A549 treated with AZD9567 at 1 μM for 4 hours (cell line): Measurements from ENCODE around the gene ZNF195. TPM values are rescaled to one million over a fixed set of nuclear protein-coding genes. Genes with fewer than 3 reads are reported as not detected.

Source experiments
- total RNA-seq: library from RNA; stranded (reverse); fragments of 200-300 nt; extraction: Qiagen RNA extraction; gene quantifications from 5 replicates; pipeline ENCODE4 v1.2.3, GENCODE V29; 2022; ENCODE audit not compliant: insufficient read depth

Gene ZNF195
- total RNA-seq, result 15.8 to 20.8 TPM (median 19.6 TPM) in 5 replicates

DNA sequence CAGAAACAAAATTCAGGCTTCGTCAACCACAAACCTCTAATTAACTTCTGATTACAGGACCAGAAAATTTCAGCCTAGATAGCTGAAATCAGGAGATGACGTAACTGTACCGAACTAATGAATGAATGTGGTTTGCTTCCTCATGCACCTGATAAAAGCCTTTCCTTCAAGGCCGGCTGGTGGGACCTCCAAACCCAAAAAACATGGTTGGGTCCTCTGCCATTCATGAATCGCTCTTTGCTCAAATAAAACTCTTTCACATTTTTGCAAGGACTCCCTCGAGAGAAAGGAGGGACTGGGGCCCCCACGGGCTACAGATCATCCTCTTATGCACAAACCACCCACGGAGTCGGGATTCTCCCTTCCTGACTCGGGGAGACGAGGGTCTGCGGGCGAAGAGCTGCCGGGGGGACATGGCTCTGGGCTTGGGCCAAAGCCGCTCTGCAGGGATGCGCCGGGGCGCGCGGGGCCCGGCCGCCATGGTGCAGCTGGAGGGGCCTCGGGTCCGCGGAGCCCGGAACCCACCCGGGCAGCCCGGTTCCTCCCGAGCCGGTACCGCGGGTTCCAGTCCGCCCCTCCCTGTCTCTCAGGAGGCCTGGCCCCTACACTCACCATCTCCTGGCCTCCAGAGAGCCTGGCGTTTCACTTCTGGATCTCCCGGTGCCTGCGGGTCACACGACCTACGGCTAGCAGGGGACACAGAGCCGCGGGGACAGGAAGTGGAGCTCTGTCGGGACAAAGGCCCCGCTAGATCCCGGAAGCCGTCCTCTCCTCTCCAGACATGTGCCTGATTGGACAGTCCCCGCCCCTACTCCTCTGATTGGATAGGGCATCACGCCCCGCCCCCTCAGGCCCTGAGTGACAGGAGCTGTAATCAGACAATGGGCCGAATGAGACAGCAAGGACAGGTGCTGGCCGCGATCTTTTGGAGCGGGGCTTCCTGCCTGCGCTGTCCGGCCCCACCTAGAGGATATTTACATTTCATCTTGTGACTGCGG is at the start of gene ZNF195:
Gene ZNF195 (minus strand): TSS at position 721 of the 998 bp plus-strand sequence. CDS start 106 bp downstream, at position 615.

Other genes starting within 250 kb of the ZNF195 start
- 6.1 to 9.1 TPM (median 8.1 TPM) in 5 replicates for gene OSBPL5, start 213.8 kb downstream of the ZNF195 start, total RNA-seq
- not detected in 5 replicates for gene MRGPRG, start 160.3 kb downstream of the ZNF195 start, total RNA-seq
- 0.10 to 0.11 TPM in 2 of 5 replicates, not detected in the others for gene MRGPRE, start 146.7 kb downstream of the ZNF195 start, total RNA-seq